Naive thymus-derived CD8-positive, alpha-beta T cell (primary cell): Measurements from ENCODE around the gene DPEP3. TPM values are rescaled to one million over a fixed set of nuclear protein-coding genes. Genes with fewer than 3 reads are reported as not detected.
A peak's percentile ranks its signal among the peaks of the same experiment; 100 is the strongest.

Experiments
- ATAC-seq, 2 donors: fragments of 150-1000 bp; cut with Tn5 transposase in 1 of 2; sonication (Bioruptor Pico), chemical (Tn5 transposase) in 1 of 2; 1 replicate in 1 of 2; 2 replicates in 1 of 2; pipeline ENCODE4 v1.10.0; 2021; ENCODE audit warnings: mild to moderate bottlenecking in 2 of 2, moderate library complexity in 2 of 2
- POLR2A ChIA-PET: fragments of 350-600 bp; sonication (Branson Sonifier 250); formaldehyde crosslinking; loops from one replicate; lab custom pipeline; 2021; ENCODE audit warnings: antibody characterized with exemption; lab: Charles Lee
- DNase-seq, 10 donors: peaks; one replicate each; pipeline versions ENCODE4 v3.0.0 to v3.0.0-alpha.2; 2020 to 2022
- H3K27ac Mint-ChIP-seq, 10 donors: one replicate each; pipeline ENCODE4 v1.8.0; 2020 to 2022; ENCODE audit warnings: mild to moderate bottlenecking in 10 of 10, mixed read lengths in 10 of 10, moderate library complexity in 4 of 10, inconsistent platforms in 1 of 10
- H3K27me3 Mint-ChIP-seq, 5 donors: one replicate each; pipeline ENCODE4 v1.8.0; 2021 to 2022; ENCODE audit warnings: mixed read lengths in 5 of 5
- H3K36me3 Mint-ChIP-seq, 3 donors: one replicate each; pipeline ENCODE4 v1.8.0; 2020 to 2022; ENCODE audit warnings: mixed read lengths in 3 of 3, mild to moderate bottlenecking in 2 of 3, inconsistent platforms in 1 of 3
- H3K4me1 Mint-ChIP-seq, 4 donors: one replicate each; pipeline ENCODE4 v1.8.0; 2021 to 2022; ENCODE audit warnings: mixed read lengths in 4 of 4
- H3K4me3 Mint-ChIP-seq, 10 donors: one replicate each; pipeline ENCODE4 v1.8.0; 2020 to 2022; ENCODE audit warnings: mild to moderate bottlenecking in 10 of 10, mixed read lengths in 10 of 10, moderate library complexity in 6 of 10, inconsistent platforms in 1 of 10
- H3K9me3 Mint-ChIP-seq, 9 donors: one replicate each; pipeline ENCODE4 v1.8.0; 2020 to 2022; ENCODE audit warnings: mixed read lengths in 9 of 9, mild to moderate bottlenecking in 3 of 9, inconsistent platforms in 1 of 9, moderate library complexity in 1 of 9
- polyA plus RNA-seq, 3 donors: library from polyadenylated mRNA; unstranded; fragments of 300-500 nt; fragmentation: Illumina TruSeq; gene quantifications; one replicate each; pipeline ENCODE4 v1.2.3, GENCODE V29; 2021
- total RNA-seq, 8 experiments: library from RNA in 2 of 8; stranded (reverse) in 2 of 8; gene quantifications; one replicate each; pipeline ENCODE4 v1.2.3 and lab custom pipeline; 2021 to 2026

DPEP3 gene
- total and polyA plus RNA-seq, 5 experiments from 2014 or later: 0.50 to 3.1 (median 1.5) TPM

DNA sequence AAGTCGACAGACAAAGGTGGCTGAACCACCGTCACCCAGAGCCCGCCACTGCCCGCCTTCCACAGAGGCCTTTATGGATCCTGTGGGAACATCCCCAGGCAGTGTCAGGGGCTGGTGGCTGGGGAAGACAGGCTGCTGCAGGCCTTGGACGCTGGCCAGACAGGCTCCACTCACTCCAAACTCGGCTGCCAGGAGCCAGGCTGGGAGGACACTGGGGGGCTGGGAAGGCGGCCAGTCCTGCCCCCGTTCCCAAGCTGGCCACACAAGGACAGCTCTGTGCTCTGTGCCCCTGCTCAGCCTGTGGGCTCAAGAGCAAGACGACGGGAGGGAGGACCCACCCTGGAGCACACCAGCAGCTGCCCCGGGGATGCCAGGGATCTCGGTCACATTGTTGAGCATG lies 28.8 kb downstream of the DPEP3 start:
- H3K27ac Mint-ChIP-seq: peak overlapping the region in 1 of 10 donors; percentile 53
- POLR2A ChIA-PET: interaction anchor here (1.3 kb wide), 1 partner anchor 12 kb away, joined by 5 read pairs; no protein-coding TSS in a partner anchor
- H3K9me3 Mint-ChIP-seq: no peaks in the 10 kb centered on the region
- no peaks in the 10 kb centered on the region for H3K27me3 Mint-ChIP-seq
- ATAC-seq: no peak
- H3K36me3 Mint-ChIP-seq: peaks cover 0 to 4% (median 0%) of the 10 kb centered on the region in 3 donors
- H3K4me1 Mint-ChIP-seq: peaks cover 0 to 2% (median under 1%) of the 10 kb centered on the region in 4 donors
- no peak overlapping the region for H3K4me3 Mint-ChIP-seq
- no peak for DNase-seq

DNA sequence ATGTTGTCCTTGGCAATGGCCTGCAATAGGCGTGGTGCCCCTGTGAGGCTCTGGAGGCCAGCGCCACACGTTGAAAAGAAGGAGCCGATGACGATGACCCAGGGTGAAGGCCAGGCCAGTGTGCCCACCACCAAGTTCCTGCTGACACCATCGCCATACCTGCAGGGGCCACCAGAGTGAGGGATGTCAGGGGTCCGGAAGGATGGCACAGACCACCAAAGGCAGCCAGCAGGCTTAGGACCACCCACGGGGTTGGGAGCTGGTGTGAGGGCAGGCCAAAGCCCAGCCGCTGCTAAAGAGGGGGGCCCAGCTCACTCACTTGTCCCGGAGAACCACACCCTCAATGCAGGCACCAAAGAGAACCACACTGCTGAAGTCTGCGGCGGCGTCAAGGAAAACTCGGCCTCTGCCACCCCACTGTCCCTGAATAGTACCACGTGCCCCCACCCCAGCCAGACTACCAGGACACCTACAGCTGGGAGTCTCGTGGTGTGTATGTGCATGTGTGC lies 29.9 kb downstream of the DPEP3 start:
- ATAC-seq (no peak), DNase-seq (no peak)
- POLR2A ChIA-PET: interaction anchor here (0.5 to 1.8 kb wide), 4 partner anchors 10 to 97 kb away, joined by 3 to 7 read pairs (median 5); partner anchors contain the start of gene PSMB10
- Mint-ChIP-seq H3K9me3 (no peaks in the 10 kb centered on the region), H3K36me3 (peaks cover 0 to 4% (median 0%) of the 10 kb centered on the region in 3 donors), H3K27ac (no peak overlapping the region), H3K27me3 (no peaks in the 10 kb centered on the region), H3K4me3 (no peak overlapping the region), H3K4me1 (peaks cover 0 to 4% (median 1%) of the 10 kb centered on the region in 4 donors)

DNA sequence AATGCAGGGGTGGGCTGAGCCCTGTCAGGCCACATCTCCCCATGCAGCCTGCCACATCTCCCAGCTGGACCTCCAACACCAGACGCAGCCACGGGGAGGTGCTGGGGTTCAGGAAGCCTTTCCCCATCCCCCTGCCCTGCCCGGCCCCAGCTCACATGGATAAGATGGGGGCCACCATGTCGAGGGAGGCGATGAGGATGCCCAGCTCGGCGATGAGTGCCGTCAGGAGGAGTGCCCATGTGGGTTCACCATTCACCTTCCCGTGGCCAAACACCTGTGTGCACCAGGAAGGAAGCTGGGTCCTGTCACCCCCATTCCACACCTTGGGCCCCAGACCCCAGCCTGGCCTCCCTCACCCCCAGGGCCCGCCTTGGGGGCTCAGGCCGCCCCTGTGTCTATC lies 30.7 kb downstream of the DPEP3 start:
- Mint-ChIP-seq H3K27me3 (no peaks in the 10 kb centered on the region), H3K4me1 (peaks cover 0 to 4% (median 1%) of the 10 kb centered on the region in 4 donors), H3K36me3 (peaks cover 0 to 4% (median 0%) of the 10 kb centered on the region in 3 donors), H3K27ac (no peak overlapping the region), H3K4me3 (no peak overlapping the region), H3K9me3 (no peaks in the 10 kb centered on the region)
- no peak for DNase-seq
- ATAC-seq: no peak
- POLR2A ChIA-PET: interaction anchor here (0.5 to 1.8 kb wide), 3 partner anchors 9 to 98 kb away, joined by 4 to 7 read pairs (median 6); partner anchors contain the start of gene PSMB10

DNA sequence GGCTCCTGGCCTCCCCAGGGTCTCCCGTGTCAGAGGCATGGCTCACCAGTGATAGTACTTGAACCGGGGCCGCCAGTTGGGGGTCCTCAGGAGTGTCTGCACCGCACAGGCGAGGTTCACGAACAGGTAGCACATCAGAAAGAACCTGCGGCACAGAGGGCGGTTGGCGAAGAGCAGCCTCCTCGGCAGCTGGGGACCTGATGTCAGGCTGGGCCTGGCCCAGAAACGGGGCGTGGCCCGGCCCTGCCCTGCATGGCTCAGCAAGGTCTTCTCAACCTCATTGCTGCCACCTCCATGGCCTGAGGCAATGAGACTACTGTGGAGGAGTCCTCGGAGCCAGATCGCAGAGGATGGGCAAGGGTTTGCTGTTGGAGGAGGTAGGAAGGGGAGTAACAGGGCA lies 32.3 kb downstream of the DPEP3 start:
- Mint-ChIP-seq H3K4me3 (no peak overlapping the region), H3K27ac (peak overlapping the region in 1 of 10 donors; percentile 16), H3K9me3 (no peaks in the 10 kb centered on the region), H3K36me3 (peaks cover 0 to 7% (median 0%) of the 10 kb centered on the region in 3 donors), H3K27me3 (no peaks in the 10 kb centered on the region), H3K4me1 (peaks cover 0 to 6% (median 2%) of the 10 kb centered on the region in 4 donors)
- ATAC-seq (no peak), DNase-seq (no peak)
- POLR2A ChIA-PET: interaction anchor here (0.6 to 1.1 kb wide), 4 partner anchors 11 to 129 kb away, joined by 3 to 4 read pairs (median 3); partner anchors contain the start of gene PSMB10

DNA sequence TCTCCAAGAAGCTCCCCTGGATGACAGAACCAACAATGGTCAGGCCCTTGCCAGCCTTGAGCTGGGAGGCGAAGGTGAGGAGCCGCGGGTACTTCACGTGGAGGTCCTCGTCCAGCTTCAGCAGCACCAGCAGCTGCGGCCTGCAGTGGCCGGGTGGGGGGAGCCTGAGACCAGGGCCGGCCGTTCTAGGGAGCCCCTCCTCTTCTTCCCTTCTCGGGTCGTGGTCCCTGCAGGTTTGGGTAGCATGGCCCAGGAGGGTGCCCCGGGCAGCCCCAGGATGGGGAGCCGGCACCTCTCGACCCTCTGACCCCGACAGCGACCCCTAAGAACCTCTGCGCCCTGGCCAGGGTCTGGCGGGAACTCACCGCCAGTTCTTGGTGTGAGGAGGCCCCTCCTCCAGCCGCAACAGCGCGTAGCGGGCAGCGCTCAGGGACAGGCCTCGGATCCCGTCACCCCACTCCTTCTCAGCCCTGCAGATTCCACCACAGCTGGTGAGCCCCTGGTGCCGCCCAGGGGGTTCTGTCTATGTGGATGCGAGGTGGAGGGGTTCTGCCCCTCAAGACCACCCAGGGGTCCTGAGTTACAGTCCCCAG lies 33.2 kb downstream of the DPEP3 start:
- POLR2A ChIA-PET: interaction anchor here (0.8 to 1.1 kb wide), 4 partner anchors 10 to 93 kb away, joined by 3 read pairs; partner anchors contain the start of gene PSMB10
- no peak overlapping the region for H3K4me3 Mint-ChIP-seq
- H3K27me3 Mint-ChIP-seq: no peaks in the 10 kb centered on the region
- no peak for ATAC-seq
- no peaks in the 10 kb centered on the region for H3K9me3 Mint-ChIP-seq
- no peak overlapping the region for H3K27ac Mint-ChIP-seq
- H3K36me3 Mint-ChIP-seq: peaks cover 0 to 7% (median 1%) of the 10 kb centered on the region in 3 donors
- no peak for DNase-seq
- H3K4me1 Mint-ChIP-seq: peaks cover 2 to 8% (median 5%) of the 10 kb centered on the region in 4 donors

DNA sequence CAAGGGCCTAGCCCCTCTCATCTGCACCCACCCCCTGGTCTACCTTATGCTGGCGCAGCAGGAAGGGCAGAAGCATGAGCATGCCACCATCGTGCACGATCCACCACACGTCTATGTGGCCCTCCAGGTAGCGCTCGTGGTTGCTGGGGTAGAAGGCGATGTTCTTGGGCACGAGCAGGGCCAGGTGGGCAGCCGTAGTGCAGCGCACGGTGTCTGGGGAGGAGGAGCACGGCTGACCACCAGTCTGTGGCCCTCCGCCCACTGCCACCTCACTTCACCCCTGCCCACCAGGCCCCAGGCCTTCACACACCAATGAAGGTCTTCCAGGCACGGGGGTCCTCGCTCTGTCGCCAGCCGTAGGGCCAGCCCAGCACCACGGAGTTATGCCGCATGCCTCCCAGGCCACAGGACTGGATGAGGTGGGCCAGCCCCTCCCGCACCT lies 34.1 kb downstream of the DPEP3 start:
- no peak for DNase-seq
- POLR2A ChIA-PET: interaction anchor here (0.9 to 1.1 kb wide), 2 partner anchors 10 to 18 kb away, joined by 3 to 4 read pairs; partner anchors contain the start of gene PSMB10
- peak overlapping the region in 2 of 10 donors; percentile 13 to 43 for H3K27ac Mint-ChIP-seq
- peaks cover 0 to 3% (median 1%) of the 10 kb centered on the region in 3 donors for H3K36me3 Mint-ChIP-seq
- H3K9me3 Mint-ChIP-seq: no peaks in the 10 kb centered on the region
- ATAC-seq: no peak
- no peaks in the 10 kb centered on the region for H3K27me3 Mint-ChIP-seq
- no peak overlapping the region for H3K4me3 Mint-ChIP-seq
- H3K4me1 Mint-ChIP-seq: peaks cover 9 to 16% (median 12%) of the 10 kb centered on the region in 4 donors

DNA sequence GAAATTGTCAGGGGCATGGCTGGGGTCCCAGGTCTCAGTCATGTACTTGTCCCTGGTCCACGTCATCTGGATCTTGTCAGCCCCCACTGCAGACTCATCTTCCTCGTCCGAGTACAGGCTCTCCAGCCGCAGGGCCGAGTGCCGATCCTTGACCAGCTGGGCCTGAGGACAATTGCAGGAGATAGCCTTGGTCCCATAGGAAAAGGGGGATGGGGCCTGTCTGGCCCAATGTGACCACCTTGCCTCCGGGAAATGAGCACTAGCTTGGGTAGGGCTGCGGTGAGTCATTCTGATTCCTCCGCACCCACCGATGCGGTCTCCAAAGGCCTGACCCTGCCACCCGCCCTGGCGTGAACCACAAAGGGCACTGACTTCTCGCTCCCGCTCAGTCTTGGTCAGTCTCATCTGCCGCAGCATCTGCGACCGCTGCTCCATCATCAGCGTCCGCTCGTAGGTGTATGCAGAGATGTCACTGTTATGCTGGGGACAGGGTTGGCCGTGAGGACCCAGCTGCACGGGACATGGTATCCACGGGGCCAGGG lies 34.8 kb downstream of the DPEP3 start:
- H3K4me1 Mint-ChIP-seq: peaks cover 11 to 17% (median 14%) of the 10 kb centered on the region in 4 donors
- DNase-seq (no peak), ATAC-seq (no peak)
- no peaks in the 10 kb centered on the region for H3K9me3 Mint-ChIP-seq
- no peak overlapping the region for H3K27ac Mint-ChIP-seq
- peaks cover 0 to 3% (median 1%) of the 10 kb centered on the region in 3 donors for H3K36me3 Mint-ChIP-seq
- POLR2A ChIA-PET: interaction anchor here (0.7 to 0.9 kb wide), 2 partner anchors 9 to 72 kb away, joined by 3 to 4 read pairs; partner anchors contain the start of gene PSMB10
- H3K4me3 Mint-ChIP-seq: no peak overlapping the region
- no peaks in the 10 kb centered on the region for H3K27me3 Mint-ChIP-seq

DNA sequence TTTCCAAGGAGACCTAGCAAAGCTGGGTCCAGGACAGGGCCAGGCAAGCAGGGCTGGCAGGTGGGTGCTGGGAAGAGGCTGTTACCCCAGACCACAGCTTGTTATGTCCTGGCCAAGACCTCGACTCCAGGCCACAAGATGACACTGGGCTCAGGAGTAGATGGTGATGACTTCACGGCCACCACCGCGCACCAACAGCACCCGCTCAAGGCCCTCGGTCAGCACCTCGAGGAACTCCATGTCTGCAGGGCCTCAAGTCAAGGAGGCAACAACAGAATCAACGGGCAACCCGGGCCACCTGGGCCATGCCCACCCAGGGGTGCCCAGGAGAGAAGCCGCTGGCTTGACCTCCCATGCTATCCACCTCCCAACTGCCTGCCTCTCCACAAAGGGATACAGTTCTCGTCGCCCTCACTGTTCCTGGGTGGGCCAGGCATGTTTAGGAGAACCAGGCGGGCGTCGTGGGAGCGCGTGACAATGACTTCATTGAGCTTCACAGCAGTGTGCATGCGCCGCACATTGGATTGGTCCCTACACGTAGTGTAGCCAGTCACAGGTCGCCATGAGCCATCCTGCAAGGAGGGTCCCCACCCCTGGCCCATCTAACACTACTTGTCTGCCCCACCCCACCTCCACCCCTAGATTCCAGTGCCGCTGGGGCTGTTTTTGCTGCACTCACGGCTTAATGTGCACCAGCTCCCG lies 35.5 kb downstream of the DPEP3 start:
- DNase-seq (no peak), ATAC-seq (no peak)
- H3K27me3 Mint-ChIP-seq: no peaks in the 10 kb centered on the region
- H3K4me3 Mint-ChIP-seq: no peak overlapping the region
- H3K4me1 Mint-ChIP-seq: peaks cover 14 to 24% (median 20%) of the 10 kb centered on the region in 4 donors
- no peaks in the 10 kb centered on the region for H3K9me3 Mint-ChIP-seq
- no peak overlapping the region for H3K27ac Mint-ChIP-seq
- POLR2A ChIA-PET: interaction anchor here (0.7 to 1.2 kb wide), 3 partner anchors 9 to 71 kb away, joined by 3 to 4 read pairs (median 3); no protein-coding TSS in a partner anchor
- peaks cover 0 to 3% (median 1%) of the 10 kb centered on the region in 3 donors for H3K36me3 Mint-ChIP-seq

DNA sequence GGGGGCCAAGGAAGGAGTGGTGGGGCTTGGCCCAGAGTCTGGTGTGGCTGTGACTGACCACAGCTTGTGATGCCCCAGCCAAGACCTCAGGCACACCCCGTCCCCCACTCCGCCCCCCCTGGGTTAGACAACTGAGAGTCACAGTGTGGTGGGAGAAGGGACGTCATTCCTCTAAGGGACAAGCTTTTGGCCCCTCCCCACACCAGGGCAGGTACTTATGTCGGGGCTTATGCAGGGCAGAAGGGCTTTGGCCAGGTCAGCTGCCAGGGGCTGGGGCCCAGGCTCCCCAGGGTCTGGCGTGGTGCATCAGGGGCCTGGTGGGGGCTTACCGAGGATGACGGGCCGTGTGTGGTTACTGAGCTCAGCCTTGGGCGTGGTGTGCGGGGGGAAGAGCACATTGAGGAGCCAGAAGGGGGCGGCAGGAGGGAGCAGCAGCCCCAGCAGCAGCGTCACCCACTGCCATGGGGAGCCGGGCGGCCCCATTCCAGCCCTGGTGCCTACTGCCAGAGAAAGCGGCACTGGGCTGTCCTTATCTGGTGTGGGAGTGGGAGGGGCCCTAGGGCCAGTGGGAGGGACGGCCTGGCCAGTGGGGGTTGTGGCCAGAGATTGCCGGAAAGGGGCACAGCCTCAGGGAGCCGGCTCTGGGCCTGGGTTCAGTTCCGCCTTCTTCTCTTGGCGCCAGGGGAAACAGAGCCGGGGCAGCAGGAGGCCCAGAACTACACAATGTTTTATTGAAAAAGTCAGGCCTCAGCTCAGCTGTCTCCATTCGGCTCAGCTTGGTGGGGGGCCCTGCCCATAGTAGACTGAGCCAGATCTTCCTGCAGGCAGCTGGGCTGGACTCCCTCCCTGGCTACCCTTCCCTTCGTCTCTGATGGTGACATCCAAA lies 36.4 kb downstream of the DPEP3 start, which contains the start of gene LCAT:
Gene LCAT, minus strand, starts transcription at position 502 of the 886 bp plus-strand sequence. Its CDS starts 19 bp downstream, at position 483.
- H3K36me3 Mint-ChIP-seq: peaks cover 0 to 3% (median 1%) of the 10 kb centered on the region in 3 donors

DNA sequence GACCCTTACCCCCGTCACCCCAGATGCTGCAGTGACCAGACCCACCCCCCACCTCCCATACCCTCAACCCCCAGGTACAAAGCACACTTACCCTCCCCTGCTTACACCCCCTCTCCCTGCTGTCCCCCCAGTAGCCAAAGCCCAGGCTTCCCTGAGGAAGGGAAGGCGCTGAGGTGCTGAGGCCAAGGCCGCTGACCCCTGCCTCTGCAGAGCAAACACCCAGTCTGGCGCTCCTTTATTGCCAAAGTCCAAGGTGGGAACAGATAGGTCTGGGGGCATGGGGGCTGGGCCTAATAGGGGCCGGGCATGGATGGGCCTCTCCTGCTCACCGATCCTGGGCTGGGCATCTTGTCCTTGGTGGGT lies 37.1 kb downstream of the DPEP3 start:
- no peak overlapping the region for H3K4me3 Mint-ChIP-seq
- H3K9me3 Mint-ChIP-seq: no peaks in the 10 kb centered on the region
- ATAC-seq (no peak), DNase-seq (no peak)
- no peak overlapping the region for H3K27ac Mint-ChIP-seq
- H3K27me3 Mint-ChIP-seq: no peaks in the 10 kb centered on the region
- H3K4me1 Mint-ChIP-seq: peaks cover 16 to 33% (median 29%) of the 10 kb centered on the region in 4 donors
- POLR2A ChIA-PET: no interaction called here
- H3K36me3 Mint-ChIP-seq: peaks cover 0 to 3% (median 1%) of the 10 kb centered on the region in 3 donors

More for the DNA sequence above, 36.4 kb downstream of the DPEP3 start, which contains the start of gene LCAT:
- Mint-ChIP-seq H3K27ac (peak within 1 kb of the TSS in 2 of 10 donors; percentile 5 to 65), H3K9me3 (no peaks in the 10 kb centered on the region), H3K4me1 (peaks cover 17 to 32% (median 28%) of the 10 kb centered on the region in 4 donors), H3K27me3 (no peaks in the 10 kb centered on the region), H3K4me3 (no peak within 1 kb of the TSS)
- no peak for DNase-seq
- POLR2A ChIA-PET: interaction anchor here (0.9 to 1.2 kb wide), 2 partner anchors 8 to 17 kb away, joined by 3 to 4 read pairs; no protein-coding TSS in a partner anchor
- no peak for ATAC-seq

DNA sequence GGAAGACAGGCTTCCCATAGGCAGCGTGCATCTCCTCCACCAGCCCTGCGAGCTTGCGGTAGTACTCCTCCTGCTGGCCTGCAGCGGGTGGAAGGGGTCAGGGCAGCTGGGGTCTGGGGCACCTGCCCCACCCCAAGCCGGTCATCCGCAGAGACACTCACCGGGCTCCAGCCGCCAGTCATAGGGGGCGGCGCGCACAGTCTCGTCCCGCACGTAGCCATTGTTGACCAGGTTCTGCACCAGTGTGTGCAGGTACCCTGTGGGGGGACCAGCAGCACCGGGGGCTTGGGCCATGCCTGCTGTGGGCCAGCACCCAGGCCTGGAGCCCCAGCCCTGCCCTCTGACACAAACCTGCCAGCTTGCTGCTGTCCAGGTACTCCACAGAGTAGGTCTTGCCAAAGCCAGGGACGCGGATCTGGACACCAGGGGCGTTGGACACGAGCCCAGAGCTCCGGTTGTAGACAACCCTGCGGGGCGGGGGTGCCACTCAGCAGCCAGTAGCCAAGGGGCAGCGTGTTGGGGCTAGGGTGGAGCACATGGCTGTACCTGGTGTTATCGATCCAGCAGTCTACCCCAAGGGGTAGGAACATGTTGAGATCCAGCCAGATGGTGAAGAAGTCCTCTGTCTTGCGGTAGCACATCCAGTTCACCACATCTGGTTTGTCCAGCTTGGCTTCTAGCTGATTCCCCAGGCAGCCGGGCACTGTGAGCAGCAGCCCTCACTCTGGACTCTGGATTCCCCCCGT lies 37.6 kb downstream of the DPEP3 start:
- no peak for ATAC-seq
- H3K27ac Mint-ChIP-seq: peak overlapping the region in 2 of 10 donors; percentile 76 to 90
- peaks cover 0 to 3% (median 1%) of the 10 kb centered on the region in 3 donors for H3K36me3 Mint-ChIP-seq
- no peaks in the 10 kb centered on the region for H3K27me3 Mint-ChIP-seq
- peaks cover 14 to 33% (median 29%) of the 10 kb centered on the region in 4 donors for H3K4me1 Mint-ChIP-seq
- POLR2A ChIA-PET: interaction anchor here (0.6 to 1.7 kb wide), 4 partner anchors 11 to 344 kb away, joined by 3 to 7 read pairs (median 4); partner anchors contain the start of gene CTRL
- DNase-seq: no peak
- H3K4me3 Mint-ChIP-seq: no peak overlapping the region
- no peaks in the 10 kb centered on the region for H3K9me3 Mint-ChIP-seq
